Neural cell (in vitro differentiated cells): ENCODE data around the gene UBASH3B.

Experiments used
- EZH2 ChIP-seq: fragments of 200-600, 300-800 bp; shearing (Covaris generic), sonication (generic); IDR thresholded peaks from 2 replicates; pipeline ENCODE4 v1.6.1; 2014; ENCODE audit warnings: antibody characterized with exemption, low read length, borderline replicate concordance, mild to moderate bottlenecking; ENCODE audit not compliant: insufficient read depth, poor library complexity, severe bottlenecking
- MXI1 ChIP-seq: fragments of 450-650 bp; conservative IDR thresholded peaks from 2 replicates; pipeline ENCODE4 v1.6.1; 2014; ENCODE audit warnings: antibody characterized with exemption, mild to moderate bottlenecking; ENCODE audit not compliant: poor library complexity, severe bottlenecking
- POLR2AphosphoS5 ChIP-seq: IDR thresholded peaks from 2 replicates; pipeline ENCODE4 v1.6.1; 2012
- RAD21 ChIP-seq: fragments of 450-650 bp; conservative IDR thresholded peaks from 2 replicates; pipeline ENCODE4 v1.6.1; 2014; ENCODE audit warnings: antibody characterized with exemption, mild to moderate bottlenecking, moderate library complexity
- TAF1 ChIP-seq: IDR thresholded peaks from 2 replicates; pipeline ENCODE4 v1.6.1; 2012; ENCODE audit warnings: low read depth
- TF ChIP-seq, protein P1 (sequence below): fragments of 450-650 bp; IDR thresholded peaks from 2 replicates; pipeline ENCODE4 v1.5.1; 2014; ENCODE audit warnings: antibody characterized with exemption, mild to moderate bottlenecking, moderate library complexity; ENCODE audit not compliant: poor library complexity, severe bottlenecking
- TF ChIP-seq, protein P2 (sequence below): IDR thresholded peaks from 2 replicates; pipeline ENCODE4 v1.6.1; 2012; ENCODE audit warnings: borderline replicate concordance

DNA sequence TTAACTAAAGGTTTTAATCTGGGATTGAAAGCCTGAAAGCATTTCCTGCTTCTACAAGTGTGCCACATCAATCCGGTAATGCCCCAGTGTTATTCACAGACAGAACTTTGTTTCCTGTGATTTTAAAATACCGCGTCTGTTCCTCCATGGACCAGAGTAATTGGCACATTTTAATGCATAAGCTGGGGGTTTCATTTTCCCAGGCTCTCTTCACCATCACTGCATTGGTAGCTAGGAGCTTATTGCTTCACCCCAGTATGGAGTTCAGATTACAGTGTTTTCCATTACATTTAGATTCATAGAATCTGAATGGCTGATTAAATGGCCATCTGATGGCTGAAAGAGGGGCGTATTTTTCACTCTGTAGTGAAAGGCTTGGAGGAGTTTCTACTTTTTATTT, 157.1 kb downstream of the UBASH3B start:
- TF ChIP-seq, protein P1, sequence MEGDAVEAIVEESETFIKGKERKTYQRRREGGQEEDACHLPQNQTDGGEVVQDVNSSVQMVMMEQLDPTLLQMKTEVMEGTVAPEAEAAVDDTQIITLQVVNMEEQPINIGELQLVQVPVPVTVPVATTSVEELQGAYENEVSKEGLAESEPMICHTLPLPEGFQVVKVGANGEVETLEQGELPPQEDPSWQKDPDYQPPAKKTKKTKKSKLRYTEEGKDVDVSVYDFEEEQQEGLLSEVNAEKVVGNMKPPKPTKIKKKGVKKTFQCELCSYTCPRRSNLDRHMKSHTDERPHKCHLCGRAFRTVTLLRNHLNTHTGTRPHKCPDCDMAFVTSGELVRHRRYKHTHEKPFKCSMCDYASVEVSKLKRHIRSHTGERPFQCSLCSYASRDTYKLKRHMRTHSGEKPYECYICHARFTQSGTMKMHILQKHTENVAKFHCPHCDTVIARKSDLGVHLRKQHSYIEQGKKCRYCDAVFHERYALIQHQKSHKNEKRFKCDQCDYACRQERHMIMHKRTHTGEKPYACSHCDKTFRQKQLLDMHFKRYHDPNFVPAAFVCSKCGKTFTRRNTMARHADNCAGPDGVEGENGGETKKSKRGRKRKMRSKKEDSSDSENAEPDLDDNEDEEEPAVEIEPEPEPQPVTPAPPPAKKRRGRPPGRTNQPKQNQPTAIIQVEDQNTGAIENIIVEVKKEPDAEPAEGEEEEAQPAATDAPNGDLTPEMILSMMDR: no peak
- TF ChIP-seq RAD21 (no peak), MXI1 (no peak), TAF1 (no peak), EZH2 (no peak), POLR2AphosphoS5 (no peak)
- TF ChIP-seq, protein P2, sequence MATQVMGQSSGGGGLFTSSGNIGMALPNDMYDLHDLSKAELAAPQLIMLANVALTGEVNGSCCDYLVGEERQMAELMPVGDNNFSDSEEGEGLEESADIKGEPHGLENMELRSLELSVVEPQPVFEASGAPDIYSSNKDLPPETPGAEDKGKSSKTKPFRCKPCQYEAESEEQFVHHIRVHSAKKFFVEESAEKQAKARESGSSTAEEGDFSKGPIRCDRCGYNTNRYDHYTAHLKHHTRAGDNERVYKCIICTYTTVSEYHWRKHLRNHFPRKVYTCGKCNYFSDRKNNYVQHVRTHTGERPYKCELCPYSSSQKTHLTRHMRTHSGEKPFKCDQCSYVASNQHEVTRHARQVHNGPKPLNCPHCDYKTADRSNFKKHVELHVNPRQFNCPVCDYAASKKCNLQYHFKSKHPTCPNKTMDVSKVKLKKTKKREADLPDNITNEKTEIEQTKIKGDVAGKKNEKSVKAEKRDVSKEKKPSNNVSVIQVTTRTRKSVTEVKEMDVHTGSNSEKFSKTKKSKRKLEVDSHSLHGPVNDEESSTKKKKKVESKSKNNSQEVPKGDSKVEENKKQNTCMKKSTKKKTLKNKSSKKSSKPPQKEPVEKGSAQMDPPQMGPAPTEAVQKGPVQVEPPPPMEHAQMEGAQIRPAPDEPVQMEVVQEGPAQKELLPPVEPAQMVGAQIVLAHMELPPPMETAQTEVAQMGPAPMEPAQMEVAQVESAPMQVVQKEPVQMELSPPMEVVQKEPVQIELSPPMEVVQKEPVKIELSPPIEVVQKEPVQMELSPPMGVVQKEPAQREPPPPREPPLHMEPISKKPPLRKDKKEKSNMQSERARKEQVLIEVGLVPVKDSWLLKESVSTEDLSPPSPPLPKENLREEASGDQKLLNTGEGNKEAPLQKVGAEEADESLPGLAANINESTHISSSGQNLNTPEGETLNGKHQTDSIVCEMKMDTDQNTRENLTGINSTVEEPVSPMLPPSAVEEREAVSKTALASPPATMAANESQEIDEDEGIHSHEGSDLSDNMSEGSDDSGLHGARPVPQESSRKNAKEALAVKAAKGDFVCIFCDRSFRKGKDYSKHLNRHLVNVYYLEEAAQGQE: no peak
